RWPE2 (cell line): Measurements from ENCODE around the gene ASIC2.

Experiments
- ATAC-seq: fragments of 200-7000 bp; cut with Tn5 transposase; 3 replicates; pipeline ENCODE4 v1.9.1; 2021; ENCODE audit warnings: low read depth
- DNase-seq: peaks from one replicate; pipeline ENCODE4 v3.0.0-alpha.2; 2020; ENCODE audit warnings: low spot score
- H3K27ac ChIP-seq: fragments of 450-650 bp; 2 replicates; pipeline ENCODE4 v1.5.1; 2017; ENCODE audit warnings: mild to moderate bottlenecking; ENCODE audit not compliant: poor library complexity, severe bottlenecking
- H3K27me3 ChIP-seq: fragments of 250-450 bp; sonication (Bioruptor Pico); 2 replicates; pipeline ENCODE4 v1.5.1; 2021; ENCODE audit warnings: mild to moderate bottlenecking, moderate library complexity; ENCODE audit not compliant: insufficient read depth, poor library complexity, severe bottlenecking
- H3K36me3 ChIP-seq: fragments of 250-450 bp; sonication (Bioruptor Pico); 2 replicates; pipeline ENCODE4 v1.5.1; 2020; ENCODE audit warnings: low read depth, mild to moderate bottlenecking, moderate library complexity
- H3K4me1 ChIP-seq: fragments of 250-450 bp; sonication (Bioruptor Pico); 2 replicates; pipeline ENCODE4 v1.5.1; 2021; ENCODE audit warnings: mild to moderate bottlenecking, moderate library complexity; ENCODE audit not compliant: insufficient read depth, poor library complexity, severe bottlenecking
- H3K4me3 ChIP-seq: fragments of 250-450 bp; sonication (Bioruptor Pico); 2 replicates; pipeline ENCODE4 v1.5.1; 2021; ENCODE audit warnings: mild to moderate bottlenecking, moderate library complexity; ENCODE audit not compliant: severe bottlenecking
- H3K9me3 ChIP-seq: fragments of 250-450 bp; sonication (Bioruptor Pico); 2 replicates; pipeline ENCODE4 v1.5.1; 2021; ENCODE audit warnings: mild to moderate bottlenecking, moderate library complexity; ENCODE audit not compliant: severe bottlenecking
- TF ChIP-seq, protein P1 (sequence below): fragments of 450-650 bp; IDR thresholded peaks from one replicate; pipeline ENCODE4 v1.5.1; 2017; ENCODE audit warnings: mild to moderate bottlenecking, moderate library complexity; ENCODE audit not compliant: poor library complexity, severe bottlenecking

ASIC2 gene

GRCh38 chr17:33197342-33197741, 95.8 kb downstream of the ASIC2 start:
- no peak for DNase-seq
- Histone ChIP-seq H3K9me3 (no peaks in the 10 kb centered on the region), H3K27me3 (no peaks in the 10 kb centered on the region), H3K4me1 (peaks cover 4% of the 10 kb centered on the region), H3K27ac (no peak overlapping the region), H3K4me3 (no peak overlapping the region), H3K36me3 (no peaks in the 10 kb centered on the region)
- TF ChIP-seq, protein P1, sequence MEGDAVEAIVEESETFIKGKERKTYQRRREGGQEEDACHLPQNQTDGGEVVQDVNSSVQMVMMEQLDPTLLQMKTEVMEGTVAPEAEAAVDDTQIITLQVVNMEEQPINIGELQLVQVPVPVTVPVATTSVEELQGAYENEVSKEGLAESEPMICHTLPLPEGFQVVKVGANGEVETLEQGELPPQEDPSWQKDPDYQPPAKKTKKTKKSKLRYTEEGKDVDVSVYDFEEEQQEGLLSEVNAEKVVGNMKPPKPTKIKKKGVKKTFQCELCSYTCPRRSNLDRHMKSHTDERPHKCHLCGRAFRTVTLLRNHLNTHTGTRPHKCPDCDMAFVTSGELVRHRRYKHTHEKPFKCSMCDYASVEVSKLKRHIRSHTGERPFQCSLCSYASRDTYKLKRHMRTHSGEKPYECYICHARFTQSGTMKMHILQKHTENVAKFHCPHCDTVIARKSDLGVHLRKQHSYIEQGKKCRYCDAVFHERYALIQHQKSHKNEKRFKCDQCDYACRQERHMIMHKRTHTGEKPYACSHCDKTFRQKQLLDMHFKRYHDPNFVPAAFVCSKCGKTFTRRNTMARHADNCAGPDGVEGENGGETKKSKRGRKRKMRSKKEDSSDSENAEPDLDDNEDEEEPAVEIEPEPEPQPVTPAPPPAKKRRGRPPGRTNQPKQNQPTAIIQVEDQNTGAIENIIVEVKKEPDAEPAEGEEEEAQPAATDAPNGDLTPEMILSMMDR, result no peak
- no peak for ATAC-seq

DNA sequence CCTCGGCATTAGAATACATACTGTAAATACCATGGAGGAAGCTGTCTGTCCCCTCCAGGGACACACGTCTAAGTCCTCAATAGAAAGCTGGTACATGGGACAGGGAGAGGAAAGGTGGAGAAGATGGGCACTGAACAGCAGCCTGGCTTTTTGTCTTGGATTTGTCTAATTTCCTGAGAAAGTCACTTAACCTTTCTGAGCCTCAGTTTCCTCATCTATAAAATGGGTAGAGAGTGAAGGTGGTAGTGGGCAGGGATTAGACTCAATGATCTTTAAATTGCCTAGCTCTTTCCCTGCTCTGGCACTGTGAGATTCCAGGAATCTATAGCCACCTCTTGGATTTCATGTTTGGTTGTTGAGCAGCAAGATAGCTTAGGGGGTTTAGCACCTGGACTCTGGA, 96.2 kb downstream of the ASIC2 start:
- H3K27ac ChIP-seq, result no peak overlapping the region
- H3K27me3 ChIP-seq, result no peaks in the 10 kb centered on the region
- no peaks in the 10 kb centered on the region for H3K9me3 ChIP-seq
- no peak for ATAC-seq
- no peaks in the 10 kb centered on the region for H3K36me3 ChIP-seq
- DNase-seq, result no peak
- no peak overlapping the region for H3K4me3 ChIP-seq
- TF ChIP-seq, protein P1, result no peak
- H3K4me1 ChIP-seq, result peaks cover 4% of the 10 kb centered on the region

GRCh38 chr17:33192951-33193911, 99.9 kb downstream of the ASIC2 start:
- no peak for DNase-seq
- Histone ChIP-seq H3K4me3 (no peak overlapping the region), H3K27ac (no peak overlapping the region), H3K9me3 (no peaks in the 10 kb centered on the region), H3K36me3 (no peaks in the 10 kb centered on the region), H3K4me1 (no peaks in the 10 kb centered on the region), H3K27me3 (no peaks in the 10 kb centered on the region)
- TF ChIP-seq, protein P1, result no peak
- ATAC-seq, result no peak

DNA sequence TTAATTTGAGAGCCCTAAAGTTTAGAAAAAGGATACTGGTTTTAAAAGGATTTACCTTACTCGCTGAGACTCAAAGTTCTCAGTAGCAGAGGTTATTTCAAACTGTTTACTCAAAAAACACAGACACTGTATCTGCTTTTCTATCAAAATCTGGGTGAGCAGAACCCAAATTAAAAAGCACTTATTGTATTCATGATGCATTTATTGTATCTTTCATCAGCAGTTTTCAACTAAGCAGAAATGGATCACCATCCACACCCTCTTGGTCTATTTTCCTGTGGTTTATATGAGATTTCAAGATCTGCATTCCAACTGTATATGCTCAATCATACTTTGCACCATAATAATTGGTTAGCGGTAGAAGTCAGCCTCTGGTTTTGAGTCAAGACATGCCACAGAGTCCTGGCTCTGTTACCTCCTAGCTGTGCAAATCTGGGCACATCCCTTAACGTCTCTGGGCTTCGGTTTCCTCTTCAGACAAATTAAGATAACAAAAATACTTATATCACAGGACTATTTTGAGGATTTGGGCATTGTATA, 109.5 kb downstream of the ASIC2 start:
- Histone ChIP-seq H3K27ac (no peak overlapping the region), H3K36me3 (no peaks in the 10 kb centered on the region), H3K4me3 (no peak overlapping the region), H3K4me1 (peaks cover 4% of the 10 kb centered on the region), H3K27me3 (no peaks in the 10 kb centered on the region), H3K9me3 (no peaks in the 10 kb centered on the region)
- ATAC-seq, result peak; percentile 53; the same call in 2 of the 3 replicates
- DNase-seq, result no peak
- TF ChIP-seq, protein P1, result no peak
